Hematopoietic multipotent progenitor cell treated with erythropoietin and hydrocortisone succinate and interleukin-3 and kit ligand, for 6 days (in vitro differentiated cells): ENCODE measurements around the gene ASIC3.
"Not testable (repeated sequence)": the region's sequence is repeated elsewhere in the genome, so short reads cannot be mapped to it uniquely, and the experiment has no call there.

Source experiments
- DNase-seq: peaks from one replicate; pipeline ENCODE4 v3.0.0-alpha.2; 2015

ASIC3 gene

GRCh38 chr7:151014950-151015349 lies 33.4 kb upstream of the ASIC3 start:
- no peak for DNase-seq

DNA sequence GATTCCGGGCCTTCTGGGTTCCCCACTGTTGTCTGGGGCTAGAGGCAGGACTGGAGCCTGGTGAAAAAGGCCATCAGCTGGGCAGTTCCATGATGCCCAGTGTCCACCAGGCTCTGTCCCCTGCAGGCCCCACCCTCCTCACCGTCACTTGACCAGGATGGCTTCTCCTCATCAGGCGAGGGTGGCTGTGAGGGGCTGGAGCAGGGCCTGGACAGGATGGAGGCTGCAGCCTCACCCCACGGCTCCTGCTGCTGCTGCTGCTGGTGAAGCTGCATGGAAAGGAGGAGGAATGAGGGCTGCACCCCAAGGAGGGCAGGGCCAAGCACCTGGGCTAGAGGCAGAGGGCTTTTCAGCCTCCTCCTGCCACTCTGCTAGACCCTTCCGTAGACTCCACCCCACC lies 32.4 kb upstream of the ASIC3 start:
- no peak for DNase-seq

DNA sequence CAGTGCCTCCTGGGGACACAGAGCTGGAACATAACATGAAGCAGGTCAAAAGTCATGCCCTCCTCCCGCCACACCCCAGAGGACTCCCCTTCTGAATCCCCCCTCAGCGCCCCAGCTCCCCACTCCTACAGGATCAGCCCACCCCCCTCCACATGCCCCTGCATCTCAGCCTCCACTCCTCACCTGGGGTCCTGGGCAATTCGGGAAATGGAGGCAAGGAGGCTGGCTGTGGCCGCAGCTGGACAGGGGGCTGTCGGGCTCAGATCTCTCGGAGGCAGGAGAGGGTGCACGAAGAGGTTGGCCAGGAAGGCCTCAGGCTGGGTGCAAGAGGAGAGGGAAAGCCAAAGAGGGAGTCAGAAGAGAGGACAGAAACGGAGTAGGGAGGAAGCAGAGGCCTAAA lies 31.8 kb upstream of the ASIC3 start:
- DNase-seq, result no peak

DNA sequence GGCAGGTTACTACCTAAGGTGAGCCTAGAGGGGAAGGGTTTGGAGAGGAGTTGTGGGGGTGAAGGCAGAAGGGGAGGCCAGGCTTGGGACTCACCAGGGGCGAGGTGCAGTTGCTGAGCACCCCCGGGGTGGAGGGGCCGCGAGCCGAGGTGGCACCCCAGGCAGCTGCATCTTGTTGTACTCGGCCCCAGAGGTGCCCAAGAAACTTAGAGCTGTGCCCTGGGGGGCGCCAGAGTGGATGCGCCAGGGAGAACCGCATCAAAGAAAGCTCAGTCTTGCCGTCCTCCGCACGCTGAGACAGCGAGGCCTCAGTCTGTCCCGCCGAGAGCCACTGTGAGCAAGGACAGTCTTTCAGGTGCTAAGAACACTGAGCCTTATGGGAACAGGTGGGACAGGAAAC lies 31.4 kb upstream of the ASIC3 start:
- DNase-seq, result no peak

DNA sequence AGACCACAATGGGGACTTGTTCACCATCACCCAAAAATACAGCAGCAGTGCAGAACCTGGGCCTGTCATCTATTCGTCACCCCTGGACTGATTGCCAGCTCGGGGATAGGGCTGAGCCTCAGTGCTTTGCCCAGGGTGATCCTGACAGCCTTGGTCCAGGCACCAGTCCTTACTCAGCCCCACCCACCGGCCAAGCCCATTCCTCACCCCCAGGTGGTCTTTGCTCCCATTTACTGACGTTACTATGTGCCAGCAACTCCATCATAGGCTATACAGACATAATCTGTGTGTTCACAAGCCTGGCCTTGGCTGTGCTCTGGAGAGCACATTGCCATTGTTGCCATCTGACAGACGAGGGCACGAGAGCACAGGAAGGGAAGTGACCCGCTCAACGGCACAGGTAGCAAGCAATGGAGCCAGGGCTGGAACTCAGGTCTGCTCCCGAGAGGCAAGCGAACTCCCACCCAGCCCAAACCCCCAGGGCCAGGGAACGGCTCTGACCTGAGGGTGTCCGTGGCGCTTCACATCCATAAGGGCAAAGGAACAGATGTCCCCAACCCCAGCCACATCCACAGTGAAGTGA lies 30.9 kb upstream of the ASIC3 start:
- no peak for DNase-seq

DNA sequence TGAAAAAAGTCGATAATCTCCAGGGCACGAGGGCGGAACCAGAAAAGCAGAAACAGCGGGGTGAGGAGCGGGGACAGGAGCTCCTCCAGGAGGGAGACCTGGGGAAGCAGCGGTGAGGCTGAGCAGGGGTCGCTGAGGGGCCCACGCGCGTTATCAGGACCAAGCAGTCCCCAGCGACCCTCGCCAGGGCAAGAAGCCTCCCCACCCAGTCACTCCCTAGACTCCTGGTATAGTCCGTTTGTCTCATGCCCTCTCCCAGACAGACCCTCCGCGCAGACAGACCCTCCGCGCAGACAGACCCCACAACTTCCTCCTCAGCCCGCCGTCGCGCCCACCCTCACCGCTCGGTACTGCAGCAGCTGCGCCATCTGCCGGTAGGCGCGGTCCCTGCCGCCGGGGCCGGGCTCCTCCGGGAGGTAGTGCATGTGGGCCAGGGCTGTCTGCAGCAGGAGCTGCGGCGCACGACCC lies 30.3 kb upstream of the ASIC3 start:
- DNase-seq, result peak; percentile 81

DNA sequence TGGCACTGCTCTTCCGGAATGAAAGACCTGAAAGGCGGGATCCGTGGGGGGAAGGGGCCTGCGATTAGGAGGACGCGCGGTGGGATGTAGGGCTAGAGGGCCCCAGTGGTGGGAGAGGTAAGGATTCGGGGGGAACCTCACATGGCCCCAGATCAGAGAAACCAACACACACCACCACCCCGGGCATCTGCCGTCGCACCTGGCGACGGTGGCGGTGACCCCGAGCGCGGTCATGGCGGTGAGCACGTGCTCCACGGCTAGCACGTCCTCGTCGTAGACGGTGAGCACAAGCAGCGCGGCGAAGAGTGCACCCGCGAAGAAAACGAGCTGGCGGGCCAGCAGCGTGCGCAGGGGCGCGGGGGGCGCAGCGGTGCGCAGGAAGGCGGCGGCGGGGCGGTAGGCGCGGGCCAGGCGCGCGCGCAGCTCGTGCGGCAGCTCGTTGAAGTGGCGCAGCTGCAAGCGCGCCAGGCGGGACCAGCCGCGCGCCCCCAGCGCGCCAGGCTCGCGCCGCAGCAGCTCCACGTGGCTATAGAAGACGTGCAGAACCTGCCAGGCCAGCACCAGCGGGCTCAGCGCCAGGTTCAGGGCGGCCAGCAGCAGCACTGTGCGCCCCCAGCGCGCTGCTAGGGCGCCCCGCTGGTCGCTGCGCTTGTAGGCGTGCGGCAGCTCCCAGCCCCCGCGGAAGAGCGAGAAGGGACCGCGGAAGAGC lies 29.8 kb upstream of the ASIC3 start:
- peak; percentile 56 for DNase-seq

DNA sequence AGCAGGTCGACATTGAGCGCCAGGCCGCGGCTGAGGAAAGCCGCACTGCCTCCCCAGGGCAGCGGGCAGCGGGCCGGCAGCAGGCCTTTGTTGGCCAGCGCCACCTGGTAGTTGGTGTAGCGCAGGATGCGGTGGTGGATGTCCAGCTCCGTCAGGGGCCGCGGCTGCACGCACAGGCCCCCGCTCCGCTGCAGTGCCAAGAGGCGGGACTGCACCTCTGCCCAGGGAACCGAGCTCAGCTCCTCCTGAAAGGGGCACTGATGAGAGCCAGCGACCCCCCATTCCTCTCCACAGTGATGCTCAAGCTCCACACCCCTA lies 29.2 kb upstream of the ASIC3 start:
- no peak for DNase-seq

GRCh38 chr7:151020231-151020630 lies 28.1 kb upstream of the ASIC3 start:
- no peak for DNase-seq

DNA sequence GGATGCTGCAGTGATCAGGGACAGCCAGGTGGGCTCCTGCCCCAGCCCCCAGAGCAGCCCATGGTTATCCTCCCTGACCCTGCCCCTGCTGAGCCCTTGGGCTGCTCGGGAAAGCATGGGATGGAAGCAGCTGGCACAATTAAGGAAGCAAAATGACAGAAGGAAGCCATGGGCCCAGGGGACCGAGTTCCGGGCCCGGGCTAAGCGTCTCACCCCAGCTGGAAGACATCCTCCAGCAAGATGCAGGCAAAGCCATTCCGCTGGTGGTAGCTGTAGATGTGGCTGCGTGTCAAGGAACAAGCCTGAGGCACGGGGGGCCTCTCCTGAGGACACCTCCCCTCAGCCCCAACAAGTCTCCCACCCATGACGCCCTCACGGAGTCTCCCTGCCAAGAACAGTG lies 25.1 kb upstream of the ASIC3 start:
- DNase-seq, result no peak

- no peak for DNase-seq
Measured at GRCh38 chr7:151024435-151025056, 23.8 kb upstream of the ASIC3 start, which contains the start of gene ATG9B. Gene ATG9B, minus strand, starts transcription at chr7:151024494. Its CDS starts 71 bp downstream, at chr7:151024423.

GRCh38 chr7:151025924-151026671 lies 22.2 kb upstream of the ASIC3 start:
- DNase-seq, result no peak

- DNase-seq, result peak; percentile 86
Measured at GRCh38 chr7:151026771-151027727, 21.3 kb upstream of the ASIC3 start.

GRCh38 chr7:151027728-151028130 lies 20.6 kb upstream of the ASIC3 start:
- DNase-seq, result not testable (repeated sequence)

- peak; percentile 99 for DNase-seq
Measured at GRCh38 chr7:151028131-151028947, 20.0 kb upstream of the ASIC3 start, which contains the start of gene ABCB8. Gene ABCB8, plus strand, starts transcription at chr7:151028450. Its CDS starts 66 bp downstream, at chr7:151028516.

DNA sequence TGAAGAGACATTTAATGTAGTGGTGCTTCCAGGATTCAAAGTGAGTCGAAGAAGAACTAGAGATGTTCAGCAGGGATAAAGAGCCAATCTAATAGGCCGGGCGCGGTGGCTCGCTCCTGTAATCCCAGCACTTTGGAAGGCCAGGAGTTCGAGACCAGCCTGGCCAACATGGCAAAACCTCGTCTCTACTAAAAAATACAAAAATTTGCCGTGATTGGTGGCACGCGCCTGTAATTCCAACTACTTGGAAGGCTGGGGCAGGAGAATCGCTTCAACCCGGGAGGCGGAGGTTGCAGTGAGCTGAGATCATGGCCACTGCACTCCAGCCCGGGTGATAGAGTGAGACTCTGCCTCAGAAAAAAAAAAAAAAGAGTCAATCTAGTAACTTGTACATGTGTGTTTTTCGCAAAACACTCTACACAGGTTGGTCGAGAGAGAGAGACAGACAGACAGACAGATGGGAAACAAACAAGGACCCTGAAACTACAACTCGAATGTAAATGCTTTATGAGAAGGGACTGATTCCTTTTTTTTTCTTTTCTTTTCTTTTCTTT lies 19.3 kb upstream of the ASIC3 start:
- no peak for DNase-seq

GRCh38 chr7:151031011-151031410 lies 17.3 kb upstream of the ASIC3 start:
- DNase-seq, result no peak

GRCh38 chr7:151032936-151033863 lies 15.1 kb upstream of the ASIC3 start:
- no peak for DNase-seq

DNA sequence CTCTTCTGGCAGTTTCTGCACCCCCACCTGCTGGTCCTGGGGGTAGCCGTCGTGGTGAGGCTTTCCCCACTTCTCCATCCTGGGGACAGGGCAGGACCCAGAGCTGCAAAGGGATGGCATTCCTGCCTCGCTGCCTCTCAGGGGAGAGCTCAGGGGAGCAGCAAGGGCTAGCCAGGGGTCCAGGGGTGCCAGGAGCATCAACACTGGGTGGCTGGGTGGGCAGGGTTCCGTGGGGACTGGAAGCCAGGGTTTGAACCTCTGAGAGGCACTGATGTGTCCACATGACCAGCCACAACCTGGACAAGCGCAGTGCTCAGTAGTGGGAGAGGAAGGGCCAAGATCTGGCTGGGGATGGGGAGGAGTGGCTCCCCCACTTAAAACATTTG lies 14.5 kb upstream of the ASIC3 start:
- no peak for DNase-seq
